SK-N-SH (cell line): ENCODE results near the gene SLC34A3. TPM values are rescaled to one million over a fixed set of nuclear protein-coding genes. Genes with fewer than 3 reads are reported as not detected.
"Not testable (repeated sequence)": the region's sequence is repeated elsewhere in the genome, so short reads cannot be mapped to it uniquely, and the experiment has no call there.

ENCODE experiments used
- CTCF ChIA-PET: fragments of 300-600, 350-600 bp; formaldehyde crosslinking; extraction: SDS; loops from one replicate; lab custom pipeline; 2021; lab: Yijun Ruan, JAX
- POLR2A ChIA-PET: fragments of 350-600 bp; sonication (Branson Sonifier 250); formaldehyde crosslinking; extraction: SDS; loops from one replicate; lab custom pipeline; 2020; ENCODE audit warnings: antibody characterized with exemption, inconsistent platforms; lab: Yijun Ruan, JAX
- DNase-seq: peaks from one replicate; pipeline ENCODE4 v3.0.0; 2012
- H2AFZ ChIP-seq: fragments of 200-600 bp; sonication (generic); 2 replicates; pipeline ENCODE4 v1.8.1; 2016; ENCODE audit warnings: antibody characterized with exemption, mild to moderate bottlenecking, low read depth
- H3F3A ChIP-seq: fragments of 200-600 bp; sonication (generic); replicated peaks from 2 replicates; pipeline ENCODE3; 2016; ENCODE audit warnings: antibody characterized with exemption, mild to moderate bottlenecking; ENCODE audit not compliant: insufficient read depth
- H3K27ac ChIP-seq, 2 experiments: fragments of 200-500 bp in 1 of 2; fragments of 200-600 bp in 1 of 2; sonication (Bioruptor generic) in 1 of 2; sonication (generic), shearing (Covaris generic) in 1 of 2; 2 replicates each; pipeline versions ENCODE4 v1.5.1 to v1.6.1; 2014 to 2016; ENCODE audit warnings: low read depth in 2 of 2, inconsistent platforms in 1 of 2, low read length in 1 of 2, mild to moderate bottlenecking in 1 of 2, mixed read lengths in 1 of 2
- H3K27me3 ChIP-seq: fragments of 200-600 bp; sonication (generic), shearing (Covaris generic); 2 replicates; pipeline ENCODE4 v1.6.1; 2016; ENCODE audit warnings: mixed run types; ENCODE audit not compliant: insufficient read depth
- H3K36me3 ChIP-seq, 2 experiments: fragments of 200-500 bp in 1 of 2; fragments of 200-600 bp in 1 of 2; sonication (Bioruptor generic) in 1 of 2; sonication (generic) in 1 of 2; replicated peaks in 1 of 2; 2 replicates each; pipeline versions ENCODE3 to v1.5.1; 2014 to 2016; ENCODE audit warnings: low read length in 1 of 2, mild to moderate bottlenecking in 1 of 2; ENCODE audit not compliant: insufficient read depth in 2 of 2, control insufficient read depth in 1 of 2
- H3K4me1 ChIP-seq, 2 experiments: fragments of 200-500 bp in 1 of 2; fragments of 200-600 bp in 1 of 2; sonication (Bioruptor generic) in 1 of 2; sonication (generic), shearing (Covaris generic) in 1 of 2; 2 replicates each; pipeline versions ENCODE4 v1.5.1 to v1.6.1; 2014 to 2016; ENCODE audit warnings: low read depth in 1 of 2, low read length in 1 of 2, mixed run types in 1 of 2; ENCODE audit not compliant: insufficient read depth in 2 of 2, control insufficient read depth in 1 of 2
- H3K4me2 ChIP-seq: fragments of 200-600 bp; sonication (generic), shearing (Covaris generic); 2 replicates; pipeline ENCODE4 v1.6.1; 2017; ENCODE audit warnings: mixed run types
- H3K4me3 ChIP-seq, 2 experiments: fragments of 200-500 bp in 1 of 2; fragments of 200-600 bp in 1 of 2; sonication (Bioruptor generic) in 1 of 2; sonication (generic), shearing (Covaris generic) in 1 of 2; 2 replicates each; pipeline versions ENCODE4 v1.5.1 to v1.8.1; 2014 to 2016; ENCODE audit warnings: low read depth in 2 of 2, inconsistent platforms in 1 of 2, low read length in 1 of 2, mild to moderate bottlenecking in 1 of 2, mixed read lengths in 1 of 2, moderate library complexity in 1 of 2
- H3K79me2 ChIP-seq: fragments of 200-600 bp; sonication (generic); 2 replicates; pipeline ENCODE4 v1.8.1; 2017; ENCODE audit warnings: mild to moderate bottlenecking; ENCODE audit not compliant: insufficient read depth
- H3K9ac ChIP-seq: fragments of 200-600 bp; sonication (generic); 2 replicates; pipeline ENCODE4 v1.6.1; 2017; ENCODE audit warnings: mixed run types
- H3K9me2 ChIP-seq: fragments of 200-600 bp; sonication (generic); 2 replicates; pipeline ENCODE4 v1.6.1; 2017; ENCODE audit warnings: mixed run types
- H3K9me3 ChIP-seq: fragments of 200-600 bp; sonication (generic); 2 replicates; pipeline ENCODE4 v1.6.1; 2017; ENCODE audit warnings: mixed run types, mild to moderate bottlenecking, moderate library complexity
- H4K20me1 ChIP-seq: fragments of 200-600 bp; sonication (generic); 2 replicates; pipeline ENCODE4 v1.6.1; 2017; ENCODE audit warnings: mild to moderate bottlenecking, mixed run types; ENCODE audit not compliant: insufficient read depth
- EZH2phosphoT487 ChIP-seq: fragments of 200-600 bp; sonication (generic); IDR thresholded peaks from 2 replicates; pipeline ENCODE4 v1.6.1; 2017; ENCODE audit warnings: low read depth, mixed run types, mild to moderate bottlenecking, antibody characterized with exemption, moderate library complexity, borderline replicate concordance
- FOXM1 ChIP-seq: IDR thresholded peaks from 2 replicates; pipeline ENCODE4 v1.4.0; 2012; ENCODE audit warnings: low read depth, mild to moderate bottlenecking
- GABPA ChIP-seq: IDR thresholded peaks from 2 replicates; pipeline ENCODE4 v1.4.0; 2012; ENCODE audit warnings: low read depth, mild to moderate bottlenecking
- MEF2A ChIP-seq: IDR thresholded peaks from 2 replicates; pipeline ENCODE4 v1.4.0; 2012; ENCODE audit warnings: low read depth, borderline replicate concordance
- NRF1 ChIP-seq: IDR thresholded peaks from 2 replicates; pipeline ENCODE4 v1.6.1; 2012; ENCODE audit warnings: low read depth, mild to moderate bottlenecking, low read length
- POLR2AphosphoS5 ChIP-seq: IDR thresholded peaks from 2 replicates; pipeline ENCODE4 v1.6.1; 2012; ENCODE audit warnings: low read depth, low read length
- REST ChIP-seq: IDR thresholded peaks from 2 replicates; pipeline ENCODE4 v1.6.1; 2012; ENCODE audit warnings: mild to moderate bottlenecking, low read depth, low read length, moderate library complexity
- SMC3 ChIP-seq: IDR thresholded peaks from 2 replicates; pipeline ENCODE4 v1.6.1; 2012; ENCODE audit warnings: low read depth, low read length, improper control_type of control experiment
- TAF1 ChIP-seq: IDR thresholded peaks from 2 replicates; pipeline ENCODE4 v1.6.1; 2012; ENCODE audit warnings: low read depth, mild to moderate bottlenecking, low read length, moderate library complexity, borderline replicate concordance
- WGBS: methylation state at CpG from one replicate; pipeline ENCODE4 v1.1.6; 2017; ENCODE audit warnings: low lambda C conversion rate; 5-methylcytosine and 5-hydroxymethylcytosine counted together
- polyA plus RNA-seq, 3 experiments: library from polyadenylated mRNA; depleted of rRNA; stranded (reverse); fragments of >200 nt; gene quantifications; 2 replicates each; pipeline ENCODE4 v1.2.3, GENCODE V29; 2012
- TF ChIP-seq, protein P1 (sequence below): fragments of 150-350 bp; IDR thresholded peaks from 2 replicates; pipeline ENCODE4 v1.6.1; 2017; ENCODE audit warnings: antibody characterized with exemption, low read length, low read depth, borderline replicate concordance
- TF ChIP-seq, protein P2 (sequence below): IDR thresholded peaks from 2 replicates; pipeline ENCODE4 v1.4.0; 2012; ENCODE audit warnings: low read depth

SLC34A3 gene
- polyA plus RNA-seq, 1 of the 3 experiments (the other 2 are of a cell fraction): not detected

- no peak for DNase-seq
- Histone ChIP-seq H3K4me2 (peak overlapping the region; percentile 97), H3K9ac (no peak overlapping the region), H3F3A (peaks cover 14% of the 10 kb centered on the region), H3K36me3 (peaks cover 9 to 13% of the 10 kb centered on the region in 2 experiments), H3K4me3 (no peak overlapping the region), H3K27me3 (no peaks in the 10 kb centered on the region)
- CTCF ChIA-PET: interaction anchor here (0.7 to 4.5 kb wide), 14 partner anchors 10 to 189 kb away, joined by 3 to 95 read pairs (median 10); partner anchors contain the start of genes ANAPC2, CYSRT1, DPP7 and LRRC26
- TF ChIP-seq MEF2A: no peak
- no peak for TF ChIP-seq GABPA
- no peak for TF ChIP-seq TAF1
- TF ChIP-seq SMC3: no peak
- TF ChIP-seq, protein P1, sequence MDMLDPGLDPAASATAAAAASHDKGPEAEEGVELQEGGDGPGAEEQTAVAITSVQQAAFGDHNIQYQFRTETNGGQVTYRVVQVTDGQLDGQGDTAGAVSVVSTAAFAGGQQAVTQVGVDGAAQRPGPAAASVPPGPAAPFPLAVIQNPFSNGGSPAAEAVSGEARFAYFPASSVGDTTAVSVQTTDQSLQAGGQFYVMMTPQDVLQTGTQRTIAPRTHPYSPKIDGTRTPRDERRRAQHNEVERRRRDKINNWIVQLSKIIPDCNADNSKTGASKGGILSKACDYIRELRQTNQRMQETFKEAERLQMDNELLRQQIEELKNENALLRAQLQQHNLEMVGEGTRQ: no peak
- TF ChIP-seq EZH2phosphoT487: no peak
- TF ChIP-seq FOXM1: no peak
- no peak for TF ChIP-seq NRF1
- TF ChIP-seq, protein P2, sequence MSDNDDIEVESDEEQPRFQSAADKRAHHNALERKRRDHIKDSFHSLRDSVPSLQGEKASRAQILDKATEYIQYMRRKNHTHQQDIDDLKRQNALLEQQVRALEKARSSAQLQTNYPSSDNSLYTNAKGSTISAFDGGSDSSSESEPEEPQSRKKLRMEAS: no peak
- no peak for TF ChIP-seq POLR2AphosphoS5
- TF ChIP-seq REST: no peak
- TF ChIP-seq, all 33 proteins: peak for 0
- 86% methylated on average over 6 of the region's 13 CpGs for WGBS
- Histone ChIP-seq H3K27ac (no peak overlapping the region), H3K4me1 (peaks cover 15 to 33% of the 10 kb centered on the region in 2 experiments; a peak in 2 of 4 replicates), H3K9me2 (no peaks in the 10 kb centered on the region), H4K20me1 (peaks cover 15% of the 10 kb centered on the region), H2AFZ (no peak overlapping the region), H3K79me2 (peaks cover 43% of the 10 kb centered on the region), H3K9me3 (no peaks in the 10 kb centered on the region)
- POLR2A ChIA-PET: interaction anchor here (6.4 kb wide), 1 partner anchor 18 kb away, joined by 83 read pairs; the partner anchor contains the start of gene NELFB
These were observed 7.3 kb downstream of the SLC34A3 start for GRCh38 chr9:137237759-137238726.

GRCh38 chr9:137239541-137240200 is 9.0 kb downstream of the SLC34A3 start:
- Histone ChIP-seq H3F3A (peaks cover 19% of the 10 kb centered on the region), H3K36me3 (peaks cover 13 to 20% of the 10 kb centered on the region in 2 experiments), H3K4me1 (peaks cover 17 to 37% of the 10 kb centered on the region in 2 experiments; a peak in 2 of 4 replicates), H3K9ac (peak overlapping the region; percentile 94), H3K4me3 (peak overlapping the region; percentile 57 to 71), H3K27ac (peak overlapping the region; percentile 95 to 98), H4K20me1 (peaks cover 29% of the 10 kb centered on the region), H3K79me2 (peaks cover 55% of the 10 kb centered on the region), H3K4me2 (peak overlapping the region; percentile 97)
- CTCF ChIA-PET: interaction anchor here (1.1 to 3.8 kb wide), 13 partner anchors 11 to 210 kb away, joined by 3 to 33 read pairs (median 4); partner anchors contain the start of genes NELFB, NPDC1, NRARP and RNF224
- not testable (repeated sequence) for H2AFZ ChIP-seq, H3K9me2 ChIP-seq, DNase-seq, H3K9me3 ChIP-seq, H3K27me3 ChIP-seq
- WGBS: 55% methylated on average over 27 of the region's 27 CpGs
- POLR2A ChIA-PET: interaction anchor here (1.2 to 6.4 kb wide), 6 partner anchors 16 to 153 kb away, joined by 4 to 83 read pairs (median 14); partner anchors contain the start of genes ANAPC2, CYSRT1, MAN1B1 and NELFB
